ENCODE results near the gene CETP.

DNA sequence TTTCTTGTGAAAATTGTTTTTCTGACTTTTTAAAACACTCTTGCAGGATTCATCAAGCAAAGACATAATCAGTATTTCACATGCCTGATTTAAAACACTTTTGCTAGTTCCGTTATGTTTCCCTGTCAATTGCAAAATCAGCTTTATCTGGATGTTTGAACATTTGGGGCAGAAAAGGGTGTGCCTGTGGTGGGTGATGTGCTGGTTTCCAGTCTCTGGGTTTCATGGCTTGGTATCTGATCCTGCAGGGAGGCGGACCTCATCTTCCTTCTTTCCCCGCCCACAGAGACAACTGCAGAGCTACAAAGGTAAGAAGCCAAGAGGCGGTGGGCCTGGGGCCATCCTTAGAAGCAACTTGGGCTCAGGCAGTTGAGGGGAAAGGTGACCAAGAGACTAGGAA lies 69.4 kb downstream of the CETP start:
- TF ChIP-seq, protein P1, sequence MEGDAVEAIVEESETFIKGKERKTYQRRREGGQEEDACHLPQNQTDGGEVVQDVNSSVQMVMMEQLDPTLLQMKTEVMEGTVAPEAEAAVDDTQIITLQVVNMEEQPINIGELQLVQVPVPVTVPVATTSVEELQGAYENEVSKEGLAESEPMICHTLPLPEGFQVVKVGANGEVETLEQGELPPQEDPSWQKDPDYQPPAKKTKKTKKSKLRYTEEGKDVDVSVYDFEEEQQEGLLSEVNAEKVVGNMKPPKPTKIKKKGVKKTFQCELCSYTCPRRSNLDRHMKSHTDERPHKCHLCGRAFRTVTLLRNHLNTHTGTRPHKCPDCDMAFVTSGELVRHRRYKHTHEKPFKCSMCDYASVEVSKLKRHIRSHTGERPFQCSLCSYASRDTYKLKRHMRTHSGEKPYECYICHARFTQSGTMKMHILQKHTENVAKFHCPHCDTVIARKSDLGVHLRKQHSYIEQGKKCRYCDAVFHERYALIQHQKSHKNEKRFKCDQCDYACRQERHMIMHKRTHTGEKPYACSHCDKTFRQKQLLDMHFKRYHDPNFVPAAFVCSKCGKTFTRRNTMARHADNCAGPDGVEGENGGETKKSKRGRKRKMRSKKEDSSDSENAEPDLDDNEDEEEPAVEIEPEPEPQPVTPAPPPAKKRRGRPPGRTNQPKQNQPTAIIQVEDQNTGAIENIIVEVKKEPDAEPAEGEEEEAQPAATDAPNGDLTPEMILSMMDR (IDR thresholded peaks at IDR 0.05) = no peak
- TF ChIP-seq EP300 (IDR thresholded peaks at IDR 0.05) (no peak), POLR2A (IDR thresholded peaks at IDR 0.05; ENCODE audit: low read depth) (no peak)
